Stimulated activated CD8-positive, alpha-beta memory T cell treated with anti-CD3 and anti-CD28 coated beads, Interleukin-4, amount 100 ng/mL, for 24 hours (primary cell): ENCODE data around the gene SH2D1B.
"Not testable (repeated sequence)": the region's sequence is repeated elsewhere in the genome, so short reads cannot be mapped to it uniquely, and the experiment has no call there.

ENCODE experiments used
- DNase-seq: peaks from one replicate; pipeline ENCODE4 v3.0.0-alpha.2; 2020; ENCODE audit warnings: low read depth

The SH2D1B gene

GRCh38 chr1:162361349-162361748, 50.6 kb downstream of the SH2D1B start:
- no peak for DNase-seq

- DNase-seq: no peak
Observed at GRCh38 chr1:162360874-162361260, 51.1 kb downstream of the SH2D1B start.

GRCh38 chr1:162360237-162360873, 51.6 kb downstream of the SH2D1B start:
- DNase-seq: no peak

- DNase-seq: no peak
Observed at GRCh38 chr1:162359523-162360236, 52.3 kb downstream of the SH2D1B start.

GRCh38 chr1:162358928-162359327, 53.0 kb downstream of the SH2D1B start:
- no peak for DNase-seq

GRCh38 chr1:162357681-162358266, 54.2 kb downstream of the SH2D1B start:
- DNase-seq: no peak

GRCh38 chr1:162353702-162354101, 58.2 kb downstream of the SH2D1B start:
- no peak for DNase-seq

GRCh38 chr1:162353078-162353477, 58.9 kb downstream of the SH2D1B start:
- DNase-seq: no peak

GRCh38 chr1:162351874-162352273, 60.1 kb downstream of the SH2D1B start:
- not testable (repeated sequence) for DNase-seq

GRCh38 chr1:162351246-162351842, 60.6 kb downstream of the SH2D1B start:
- DNase-seq: no peak

GRCh38 chr1:162349635-162350330, 62.2 kb downstream of the SH2D1B start:
- no peak for DNase-seq

GRCh38 chr1:162347281-162347680, 64.7 kb downstream of the SH2D1B start:
- no peak for DNase-seq
